SK-N-SH treated with all-trans-retinoic acid at 6 μM for 48 hours (cell line): ENCODE data around the gene PPP1R12B.

Experiments
- ATAC-seq: fragments of 200-7000 bp; cut with Tn5 transposase; 3 replicates; pipeline ENCODE4 v1.9.1; 2020; ENCODE audit warnings: mild to moderate bottlenecking, moderate library complexity
- ARNTL ChIP-seq: fragments of 450-650 bp; formaldehyde crosslinking; IDR thresholded peaks from 2 replicates; pipeline ENCODE4 v1.5.0; 2020; ENCODE audit warnings: low read depth, mild to moderate bottlenecking, moderate library complexity, borderline replicate concordance
- BACH2 ChIP-seq: fragments of 250-450 bp; sonication (Bioruptor Pico); IDR thresholded peaks from 2 replicates; pipeline ENCODE4 v1.9.0; 2021; ENCODE audit warnings: mild to moderate bottlenecking, borderline replicate concordance
- CSDC2 ChIP-seq: fragments of 250-450 bp; sonication (Bioruptor Pico); IDR thresholded peaks from 2 replicates; pipeline ENCODE4 v1.5.0; 2020; ENCODE audit warnings: mild to moderate bottlenecking, moderate library complexity
- ESRRG ChIP-seq: fragments of 250-450 bp; sonication (Bioruptor Pico); IDR thresholded peaks from 2 replicates; pipeline ENCODE4 v1.6.1; 2021; ENCODE audit warnings: mild to moderate bottlenecking
- GLIS3 ChIP-seq: fragments of 250-450 bp; sonication (Bioruptor Pico); IDR thresholded peaks from 2 replicates; pipeline ENCODE4 v1.5.0; 2020; ENCODE audit warnings: mild to moderate bottlenecking, moderate library complexity
- ISL1 ChIP-seq: fragments of 250-450 bp; sonication (Bioruptor Pico); IDR thresholded peaks from 2 replicates; pipeline ENCODE4 v2.1.2; 2022; ENCODE audit warnings: mild to moderate bottlenecking, moderate library complexity
- OSR1 ChIP-seq: fragments of 250-450 bp; sonication (Bioruptor Pico); IDR thresholded peaks from 2 replicates; pipeline ENCODE4 v1.8.0; 2022; ENCODE audit warnings: moderate library complexity, mild to moderate bottlenecking, inconsistent platforms
- PPARA ChIP-seq: fragments of 250-450 bp; sonication (Bioruptor Pico); IDR thresholded peaks from 2 replicates; pipeline ENCODE4 v1.5.0; 2020; ENCODE audit warnings: mild to moderate bottlenecking, borderline replicate concordance
- RARB ChIP-seq: fragments of 250-450 bp; sonication (Bioruptor Pico); IDR thresholded peaks from 2 replicates; pipeline ENCODE4 v1.8.0; 2021; ENCODE audit warnings: mild to moderate bottlenecking, moderate library complexity
- SNAI2 ChIP-seq: fragments of 250-450 bp; sonication (Bioruptor Pico); IDR thresholded peaks from 2 replicates; pipeline ENCODE4 v1.5.0; 2020; ENCODE audit warnings: mild to moderate bottlenecking, moderate library complexity
- TOX ChIP-seq: fragments of 250-450 bp; sonication (Bioruptor Pico); IDR thresholded peaks from 2 replicates; pipeline ENCODE4 v1.8.0; 2021; ENCODE audit warnings: mild to moderate bottlenecking, moderate library complexity, borderline replicate concordance
- ZC3H10 ChIP-seq: fragments of 250-450 bp; sonication (Bioruptor Pico); IDR thresholded peaks from 2 replicates; pipeline ENCODE4 v1.5.1; 2021; ENCODE audit warnings: mild to moderate bottlenecking, moderate library complexity
- ZFP3 ChIP-seq: fragments of 250-450 bp; sonication (Bioruptor Pico); IDR thresholded peaks from 2 replicates; pipeline ENCODE4 v1.5.0; 2020; ENCODE audit warnings: mild to moderate bottlenecking, moderate library complexity
- ZFP30 ChIP-seq: fragments of 450-650 bp; formaldehyde crosslinking; IDR thresholded peaks from 2 replicates; pipeline ENCODE4 v1.5.0; 2022; ENCODE audit warnings: mild to moderate bottlenecking, moderate library complexity
- ZNF565 ChIP-seq: fragments of 450-650 bp; formaldehyde crosslinking; conservative IDR thresholded peaks from 2 replicates; pipeline ENCODE4 v1.5.0; 2020; ENCODE audit warnings: low read depth, mild to moderate bottlenecking, moderate library complexity
- ZNF70 ChIP-seq: fragments of 450-650 bp; formaldehyde crosslinking; IDR thresholded peaks from 2 replicates; pipeline ENCODE4 v1.5.0; 2020; ENCODE audit warnings: mild to moderate bottlenecking, moderate library complexity
- ZNF8 ChIP-seq: fragments of 450-650 bp; formaldehyde crosslinking; IDR thresholded peaks from 2 replicates; pipeline ENCODE4 v1.5.0; 2020; ENCODE audit warnings: mild to moderate bottlenecking, moderate library complexity
- TF ChIP-seq, protein P1 (sequence below): fragments of 250-450 bp; sonication (Bioruptor Pico); IDR thresholded peaks from 2 replicates; pipeline ENCODE4 v1.5.0; 2020; ENCODE audit warnings: mild to moderate bottlenecking, moderate library complexity
- TF ChIP-seq, protein P2 (sequence below): fragments of 250-450 bp; sonication (Bioruptor Pico); IDR thresholded peaks from 2 replicates; pipeline ENCODE4 v1.5.1; 2021; ENCODE audit warnings: mild to moderate bottlenecking, moderate library complexity
- TF ChIP-seq, protein P3 (sequence below): fragments of 250-450 bp; sonication (Bioruptor Pico); IDR thresholded peaks from 2 replicates; pipeline ENCODE4 v1.5.1; 2020; ENCODE audit warnings: low read depth, mild to moderate bottlenecking, moderate library complexity
- TF ChIP-seq, protein P4 (sequence below): fragments of 250-450 bp; sonication (Bioruptor Pico); IDR thresholded peaks from 2 replicates; pipeline ENCODE4 v1.8.0; 2021; ENCODE audit warnings: low read depth, mild to moderate bottlenecking, moderate library complexity, borderline replicate concordance
- TF ChIP-seq, protein P5 (sequence below): fragments of 250-450 bp; sonication (Bioruptor Pico); IDR thresholded peaks from 2 replicates; pipeline ENCODE4 v1.8.0; 2020; ENCODE audit warnings: mild to moderate bottlenecking, moderate library complexity, borderline replicate concordance

Gene PPP1R12B

DNA sequence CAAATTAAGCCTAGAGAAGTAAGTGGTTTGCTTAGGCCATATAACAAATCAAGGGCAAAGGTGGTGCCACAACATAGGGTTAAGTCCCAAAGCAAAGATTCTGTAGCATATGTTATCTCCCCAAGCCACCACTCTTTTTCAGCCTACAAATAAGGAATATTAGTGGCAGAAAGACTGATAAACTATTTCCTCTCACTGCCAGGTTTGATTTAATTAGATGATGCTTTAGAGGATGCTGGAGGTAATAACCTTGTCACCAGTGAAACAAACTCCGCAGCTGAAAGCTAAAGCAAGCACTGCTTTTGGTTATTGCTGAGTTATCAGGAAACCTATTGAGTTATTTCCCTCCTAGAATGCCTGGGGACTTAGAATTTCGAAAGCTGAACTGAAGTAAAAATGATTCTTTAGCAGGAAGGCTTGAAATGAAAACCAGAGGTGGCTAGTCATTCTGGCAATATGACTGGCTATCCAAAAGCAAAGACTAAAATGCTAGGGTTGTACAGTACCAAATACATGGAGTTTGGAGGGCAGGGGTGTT lies 216.5 kb downstream of the PPP1R12B start:
- TF ChIP-seq, protein P1, sequence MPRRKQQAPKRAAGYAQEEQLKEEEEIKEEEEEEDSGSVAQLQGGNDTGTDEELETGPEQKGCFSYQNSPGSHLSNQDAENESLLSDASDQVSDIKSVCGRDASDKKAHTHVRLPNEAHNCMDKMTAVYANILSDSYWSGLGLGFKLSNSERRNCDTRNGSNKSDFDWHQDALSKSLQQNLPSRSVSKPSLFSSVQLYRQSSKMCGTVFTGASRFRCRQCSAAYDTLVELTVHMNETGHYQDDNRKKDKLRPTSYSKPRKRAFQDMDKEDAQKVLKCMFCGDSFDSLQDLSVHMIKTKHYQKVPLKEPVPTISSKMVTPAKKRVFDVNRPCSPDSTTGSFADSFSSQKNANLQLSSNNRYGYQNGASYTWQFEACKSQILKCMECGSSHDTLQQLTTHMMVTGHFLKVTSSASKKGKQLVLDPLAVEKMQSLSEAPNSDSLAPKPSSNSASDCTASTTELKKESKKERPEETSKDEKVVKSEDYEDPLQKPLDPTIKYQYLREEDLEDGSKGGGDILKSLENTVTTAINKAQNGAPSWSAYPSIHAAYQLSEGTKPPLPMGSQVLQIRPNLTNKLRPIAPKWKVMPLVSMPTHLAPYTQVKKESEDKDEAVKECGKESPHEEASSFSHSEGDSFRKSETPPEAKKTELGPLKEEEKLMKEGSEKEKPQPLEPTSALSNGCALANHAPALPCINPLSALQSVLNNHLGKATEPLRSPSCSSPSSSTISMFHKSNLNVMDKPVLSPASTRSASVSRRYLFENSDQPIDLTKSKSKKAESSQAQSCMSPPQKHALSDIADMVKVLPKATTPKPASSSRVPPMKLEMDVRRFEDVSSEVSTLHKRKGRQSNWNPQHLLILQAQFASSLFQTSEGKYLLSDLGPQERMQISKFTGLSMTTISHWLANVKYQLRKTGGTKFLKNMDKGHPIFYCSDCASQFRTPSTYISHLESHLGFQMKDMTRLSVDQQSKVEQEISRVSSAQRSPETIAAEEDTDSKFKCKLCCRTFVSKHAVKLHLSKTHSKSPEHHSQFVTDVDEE (CRISPR knock-in tag), result peak; percentile 59; the same call in 1 of the 2 replicates
- no peak; the same call in 1 of the 2 replicates for TF ChIP-seq SNAI2 (CRISPR knock-in tag)

DNA sequence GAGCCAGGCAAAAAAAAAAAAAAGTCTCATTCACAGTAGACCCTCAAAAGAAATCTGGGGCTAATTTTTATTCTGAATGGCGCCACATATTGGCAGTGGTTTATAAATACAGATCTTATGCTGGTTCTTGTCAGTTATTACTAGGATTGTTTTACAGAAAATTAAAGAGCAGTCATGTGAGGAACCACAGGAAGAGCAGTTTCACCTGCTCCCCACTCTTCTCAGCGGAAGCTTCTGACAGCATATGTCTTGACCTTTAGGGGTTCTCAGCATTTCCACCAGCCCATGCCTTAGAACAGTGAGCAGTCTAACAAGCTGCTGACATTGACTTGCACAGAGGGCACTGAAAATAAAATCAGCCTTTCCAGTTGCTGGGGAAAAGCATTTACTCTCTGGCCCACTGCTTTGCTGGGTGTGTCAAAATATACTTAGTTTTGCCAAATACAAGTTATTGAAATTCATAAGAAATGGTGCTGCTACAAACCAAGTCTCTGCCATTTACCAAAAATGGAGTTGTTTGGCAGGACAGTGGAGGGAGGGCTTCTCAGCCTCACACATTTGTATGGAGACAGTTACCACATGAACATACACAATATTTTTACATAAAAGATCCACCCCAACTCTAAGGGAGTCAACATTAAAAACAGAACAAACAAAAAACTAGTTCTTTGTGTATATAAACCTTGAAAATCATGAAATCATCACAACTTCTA lies 217.5 kb downstream of the PPP1R12B start:
- no peak for ATAC-seq
- TF ChIP-seq, protein P2, sequence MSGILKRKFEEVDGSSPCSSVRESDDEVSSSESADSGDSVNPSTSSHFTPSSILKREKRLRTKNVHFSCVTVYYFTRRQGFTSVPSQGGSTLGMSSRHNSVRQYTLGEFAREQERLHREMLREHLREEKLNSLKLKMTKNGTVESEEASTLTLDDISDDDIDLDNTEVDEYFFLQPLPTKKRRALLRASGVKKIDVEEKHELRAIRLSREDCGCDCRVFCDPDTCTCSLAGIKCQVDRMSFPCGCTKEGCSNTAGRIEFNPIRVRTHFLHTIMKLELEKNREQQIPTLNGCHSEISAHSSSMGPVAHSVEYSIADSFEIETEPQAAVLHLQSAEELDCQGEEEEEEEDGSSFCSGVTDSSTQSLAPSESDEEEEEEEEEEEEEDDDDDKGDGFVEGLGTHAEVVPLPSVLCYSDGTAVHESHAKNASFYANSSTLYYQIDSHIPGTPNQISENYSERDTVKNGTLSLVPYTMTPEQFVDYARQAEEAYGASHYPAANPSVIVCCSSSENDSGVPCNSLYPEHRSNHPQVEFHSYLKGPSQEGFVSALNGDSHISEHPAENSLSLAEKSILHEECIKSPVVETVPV (CRISPR knock-in tag), result no peak
- TF ChIP-seq, protein P3, sequence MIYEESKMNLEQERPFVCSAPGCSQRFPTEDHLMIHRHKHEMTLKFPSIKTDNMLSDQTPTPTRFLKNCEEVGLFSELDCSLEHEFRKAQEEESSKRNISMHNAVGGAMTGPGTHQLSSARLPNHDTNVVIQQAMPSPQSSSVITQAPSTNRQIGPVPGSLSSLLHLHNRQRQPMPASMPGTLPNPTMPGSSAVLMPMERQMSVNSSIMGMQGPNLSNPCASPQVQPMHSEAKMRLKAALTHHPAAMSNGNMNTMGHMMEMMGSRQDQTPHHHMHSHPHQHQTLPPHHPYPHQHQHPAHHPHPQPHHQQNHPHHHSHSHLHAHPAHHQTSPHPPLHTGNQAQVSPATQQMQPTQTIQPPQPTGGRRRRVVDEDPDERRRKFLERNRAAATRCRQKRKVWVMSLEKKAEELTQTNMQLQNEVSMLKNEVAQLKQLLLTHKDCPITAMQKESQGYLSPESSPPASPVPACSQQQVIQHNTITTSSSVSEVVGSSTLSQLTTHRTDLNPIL (CRISPR knock-in tag), result no peak
- TF ChIP-seq TOX (CRISPR knock-in tag) (no peak), ZC3H10 (no peak), ZNF8 (CRISPR knock-in tag) (no peak), SNAI2 (CRISPR knock-in tag) (no peak), ISL1 (CRISPR knock-in tag) (no peak), ZNF70 (CRISPR knock-in tag) (no peak), OSR1 (no peak), ZFP3 (CRISPR knock-in tag) (no peak), BACH2 (CRISPR knock-in tag) (no peak), ESRRG (CRISPR knock-in tag) (no peak), CSDC2 (CRISPR knock-in tag) (no peak), ZFP30 (no peak), PPARA (no peak), ZNF565 (CRISPR knock-in tag) (no peak), ARNTL (CRISPR knock-in tag) (no peak)
- TF ChIP-seq, protein P4, sequence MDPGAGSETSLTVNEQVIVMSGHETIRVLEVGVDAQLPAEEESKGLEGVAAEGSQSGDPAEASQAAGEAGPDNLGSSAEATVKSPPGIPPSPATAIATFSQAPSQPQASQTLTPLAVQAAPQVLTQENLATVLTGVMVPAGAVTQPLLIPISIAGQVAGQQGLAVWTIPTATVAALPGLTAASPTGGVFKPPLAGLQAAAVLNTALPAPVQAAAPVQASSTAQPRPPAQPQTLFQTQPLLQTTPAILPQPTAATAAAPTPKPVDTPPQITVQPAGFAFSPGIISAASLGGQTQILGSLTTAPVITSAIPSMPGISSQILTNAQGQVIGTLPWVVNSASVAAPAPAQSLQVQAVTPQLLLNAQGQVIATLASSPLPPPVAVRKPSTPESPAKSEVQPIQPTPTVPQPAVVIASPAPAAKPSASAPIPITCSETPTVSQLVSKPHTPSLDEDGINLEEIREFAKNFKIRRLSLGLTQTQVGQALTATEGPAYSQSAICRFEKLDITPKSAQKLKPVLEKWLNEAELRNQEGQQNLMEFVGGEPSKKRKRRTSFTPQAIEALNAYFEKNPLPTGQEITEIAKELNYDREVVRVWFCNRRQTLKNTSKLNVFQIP (CRISPR knock-in tag), result no peak

More for the DNA sequence above, 216.5 kb downstream of the PPP1R12B start:
- no peak for ATAC-seq

DNA sequence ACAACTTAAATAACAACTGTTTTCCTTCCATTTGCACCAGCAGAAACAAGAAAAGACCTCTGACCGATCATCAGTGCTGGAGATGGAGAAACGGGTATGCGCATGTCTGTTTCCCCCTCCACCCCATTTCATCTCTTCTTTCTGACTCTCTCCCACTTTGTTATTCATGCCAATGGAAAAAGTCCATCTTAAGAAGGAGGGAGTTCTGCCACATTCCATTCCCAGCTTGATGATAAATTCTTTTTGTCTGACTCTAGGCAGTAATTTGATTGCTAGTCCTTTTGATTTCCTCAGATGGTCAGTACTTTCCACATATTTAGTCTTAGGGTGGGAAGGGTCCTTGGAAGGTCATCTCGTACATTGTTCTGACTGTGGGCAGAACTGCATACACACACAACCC lies 219.2 kb downstream of the PPP1R12B start:
- ATAC-seq, result peak; percentile 25
- TF ChIP-seq GLIS3 (CRISPR knock-in tag), result no peak
- TF ChIP-seq CSDC2 (CRISPR knock-in tag), result 0 out of 2 replicates have a peak, but pooled peaks have one; percentile 40
- TF ChIP-seq ISL1 (CRISPR knock-in tag), result peak; percentile 79
- no peak; the same call in 1 of the 2 replicates for TF ChIP-seq ZFP3 (CRISPR knock-in tag)
- TF ChIP-seq ZC3H10, result peak; percentile 70
- TF ChIP-seq, protein P5, sequence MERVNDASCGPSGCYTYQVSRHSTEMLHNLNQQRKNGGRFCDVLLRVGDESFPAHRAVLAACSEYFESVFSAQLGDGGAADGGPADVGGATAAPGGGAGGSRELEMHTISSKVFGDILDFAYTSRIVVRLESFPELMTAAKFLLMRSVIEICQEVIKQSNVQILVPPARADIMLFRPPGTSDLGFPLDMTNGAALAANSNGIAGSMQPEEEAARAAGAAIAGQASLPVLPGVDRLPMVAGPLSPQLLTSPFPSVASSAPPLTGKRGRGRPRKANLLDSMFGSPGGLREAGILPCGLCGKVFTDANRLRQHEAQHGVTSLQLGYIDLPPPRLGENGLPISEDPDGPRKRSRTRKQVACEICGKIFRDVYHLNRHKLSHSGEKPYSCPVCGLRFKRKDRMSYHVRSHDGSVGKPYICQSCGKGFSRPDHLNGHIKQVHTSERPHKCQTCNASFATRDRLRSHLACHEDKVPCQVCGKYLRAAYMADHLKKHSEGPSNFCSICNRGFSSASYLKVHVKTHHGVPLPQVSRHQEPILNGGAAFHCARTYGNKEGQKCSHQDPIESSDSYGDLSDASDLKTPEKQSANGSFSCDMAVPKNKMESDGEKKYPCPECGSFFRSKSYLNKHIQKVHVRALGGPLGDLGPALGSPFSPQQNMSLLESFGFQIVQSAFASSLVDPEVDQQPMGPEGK, result peak; percentile 66; the same call in 1 of the 2 replicates
- TF ChIP-seq, protein P2 (CRISPR knock-in tag), result no peak
- TF ChIP-seq TOX (CRISPR knock-in tag), result 0 out of 2 replicates have a peak, but pooled peaks have one; percentile 57
- no peak for TF ChIP-seq BACH2 (CRISPR knock-in tag)
- TF ChIP-seq RARB, result no peak
- TF ChIP-seq PPARA, result no peak
- no peak for TF ChIP-seq ZFP30
